Measurements from ENCODE around the gene CEACAM16. TPM values are rescaled to one million over a fixed set of nuclear protein-coding genes. Genes with fewer than 3 reads are reported as not detected.

CEACAM16 gene
- total and polyA plus RNA-seq, 10 of the 15 experiments (the other 5 are each of a cell fraction or from before 2014, with no cell fraction given), result not detected

DNA sequence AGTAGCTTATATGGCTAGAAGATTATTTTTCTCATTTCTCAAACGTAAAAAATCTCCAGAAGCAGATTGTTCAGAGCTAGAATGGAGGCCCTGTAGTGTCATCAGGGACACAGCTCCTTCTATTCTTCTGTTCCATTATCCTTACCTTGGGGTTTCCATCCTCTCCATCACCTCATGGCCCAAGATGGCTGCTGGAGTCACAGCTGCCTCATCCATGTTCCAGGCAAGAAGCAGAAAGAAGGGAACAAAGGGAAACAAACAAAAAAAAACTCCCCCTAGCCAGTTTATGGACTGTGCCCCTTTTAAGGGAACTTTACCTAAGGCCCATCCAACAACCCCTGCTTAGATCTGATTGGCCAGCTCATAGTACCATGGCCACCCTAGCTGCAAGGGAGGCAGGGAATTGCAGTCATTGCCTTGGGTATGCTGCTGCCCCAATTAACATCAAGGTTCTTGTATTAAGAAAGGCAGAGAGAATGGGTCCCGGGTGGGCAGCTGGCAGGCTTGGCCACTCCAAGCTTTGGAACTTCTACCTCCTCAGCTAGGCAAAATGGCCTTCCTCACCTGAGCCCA lies 15.7 kb downstream of the CEACAM16 start (continued):
- TF ChIP-seq SREBF2 (IDR thresholded peaks at IDR 0.05; ENCODE audit: low read length) (no peak), IKZF1 (conservative IDR thresholded peaks at IDR 0.05) (no peak)
- TF ChIP-seq, protein P1, sequence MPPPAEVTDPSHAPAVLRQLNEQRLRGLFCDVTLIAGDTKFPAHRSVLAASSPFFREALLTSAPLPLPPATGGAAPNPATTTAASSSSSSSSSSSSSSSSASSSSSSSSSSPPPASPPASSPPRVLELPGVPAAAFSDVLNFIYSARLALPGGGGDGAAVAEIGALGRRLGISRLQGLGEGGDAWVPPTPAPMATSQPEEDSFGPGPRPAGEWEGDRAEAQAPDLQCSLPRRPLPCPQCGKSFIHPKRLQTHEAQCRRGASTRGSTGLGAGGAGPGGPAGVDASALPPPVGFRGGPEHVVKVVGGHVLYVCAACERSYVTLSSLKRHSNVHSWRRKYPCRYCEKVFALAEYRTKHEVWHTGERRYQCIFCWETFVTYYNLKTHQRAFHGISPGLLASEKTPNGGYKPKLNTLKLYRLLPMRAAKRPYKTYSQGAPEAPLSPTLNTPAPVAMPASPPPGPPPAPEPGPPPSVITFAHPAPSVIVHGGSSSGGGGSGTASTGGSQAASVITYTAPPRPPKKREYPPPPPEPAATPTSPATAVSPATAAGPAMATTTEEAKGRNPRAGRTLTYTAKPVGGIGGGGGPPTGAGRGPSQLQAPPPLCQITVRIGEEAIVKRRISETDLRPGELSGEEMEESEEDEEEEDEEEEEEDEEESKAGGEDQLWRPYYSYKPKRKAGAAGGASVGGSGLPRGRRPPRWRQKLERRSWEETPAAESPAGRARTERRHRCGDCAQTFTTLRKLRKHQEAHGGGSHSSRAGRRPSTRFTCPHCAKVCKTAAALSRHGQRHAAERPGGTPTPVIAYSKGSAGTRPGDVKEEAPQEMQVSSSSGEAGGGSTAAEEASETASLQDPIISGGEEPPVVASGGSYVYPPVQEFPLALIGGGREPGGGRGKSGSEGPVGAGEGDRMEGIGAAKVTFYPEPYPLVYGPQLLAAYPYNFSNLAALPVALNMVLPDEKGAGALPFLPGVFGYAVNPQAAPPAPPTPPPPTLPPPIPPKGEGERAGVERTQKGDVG (CRISPR knock-in tag; IDR thresholded peaks at IDR 0.05), result no peak

DNA sequence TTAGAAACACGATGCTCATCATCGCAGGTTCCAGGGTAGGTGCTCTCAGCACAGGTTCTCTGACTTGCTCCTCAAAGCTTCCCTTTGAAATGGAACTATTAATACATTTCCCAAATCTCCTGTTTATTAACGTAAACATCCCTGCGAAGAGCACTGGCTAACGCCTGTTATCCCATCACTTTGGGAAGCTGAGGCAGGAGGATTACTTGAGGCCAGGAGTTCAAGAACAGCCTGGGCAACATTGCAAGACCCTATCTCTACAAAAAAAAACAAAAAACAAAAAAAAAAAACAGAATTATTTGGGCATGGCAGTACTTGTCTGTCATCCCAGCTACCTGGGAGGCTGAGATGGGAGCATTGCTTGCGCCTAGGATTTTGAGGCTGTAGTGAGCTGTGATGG lies 18.7 kb downstream of the CEACAM16 start:
- Histone ChIP-seq H2AFZ (ENCODE audit: control insufficient read depth, low read depth, low read length) (no peak overlapping the region), H3K4me2 (ENCODE audit: control insufficient read depth, insufficient read depth) (no peak overlapping the region), H3K4me1 (ENCODE audit: control insufficient read depth, insufficient read depth, low read length) (peaks cover 28% of the 10 kb centered on the region), H3K9ac (ENCODE audit: control insufficient read depth, insufficient read depth, low read length) (no peak overlapping the region), H3K36me3 (ENCODE audit: control insufficient read depth in 2 of 2, insufficient read depth in 2 of 2, low read length in 1 of 2) (no peaks in the 10 kb centered on the region), H3K79me2 (ENCODE audit: control insufficient read depth, insufficient read depth, low read length) (no peaks in the 10 kb centered on the region), H3K27me3 (replicated peaks in 1 of 2; ENCODE audit: control insufficient read depth in 2 of 2, insufficient read depth in 2 of 2, low read length in 1 of 2) (no peaks in the 10 kb centered on the region), H4K20me1 (ENCODE audit: control insufficient read depth, insufficient read depth) (no peaks in the 10 kb centered on the region), H3K4me3 (no peak overlapping the region), H3K9me3 (replicated peaks; ENCODE audit: control insufficient read depth, insufficient read depth, low read length) (peaks cover 10% of the 10 kb centered on the region; the same call in 2 of the 3 replicates), H3K27ac (ENCODE audit: control insufficient read depth, insufficient read depth) (no peak overlapping the region)
- in situ Hi-C loops (cut with MboI) (no loop called here), intact Hi-C loops (cut with micrococcal nuclease; ENCODE audit: unreplicated experiment) (no loop called here)
- no TSS peak for BruUV-seq (replicated peaks)
- ATAC-seq (no peak), DNase-seq (ENCODE audit: low read depth, low spot score) (no peak), FAIRE-seq (no peak)
- POLR2A ChIA-PET, result no interaction called here
- SMC1A ChIA-PET (ENCODE audit: uncharacterized antibody, unreplicated experiment), result interaction anchor here (0.7 to 1.5 kb wide), 2 partner anchors 11 to 53 kb away, joined by 3 to 5 read pairs; no protein-coding TSS in a partner anchor
- CTCF ChIA-PET, result interaction anchor here (0.6 to 16.8 kb wide), 5 partner anchors 26 to 55 kb away, joined by 3 to 513 read pairs (median 3); partner anchors contain the start of gene CEACAM19
- 93% methylated on average over 6 of the region's 6 CpGs for WGBS (ENCODE audit: insufficient coverage, insufficient replicate concordance, low lambda C conversion rate, missing lambda C conversion rate)
- RAD21 ChIA-PET (ENCODE audit: unreplicated experiment), result interaction anchor here (0.7 to 1.3 kb wide), 3 partner anchors 22 to 63 kb away, joined by 3 read pairs; no protein-coding TSS in a partner anchor
- TF ChIP-seq TCF7 (IDR thresholded peaks at IDR 0.05; ENCODE audit: borderline replicate concordance), result no peak
- TF ChIP-seq, protein P2, sequence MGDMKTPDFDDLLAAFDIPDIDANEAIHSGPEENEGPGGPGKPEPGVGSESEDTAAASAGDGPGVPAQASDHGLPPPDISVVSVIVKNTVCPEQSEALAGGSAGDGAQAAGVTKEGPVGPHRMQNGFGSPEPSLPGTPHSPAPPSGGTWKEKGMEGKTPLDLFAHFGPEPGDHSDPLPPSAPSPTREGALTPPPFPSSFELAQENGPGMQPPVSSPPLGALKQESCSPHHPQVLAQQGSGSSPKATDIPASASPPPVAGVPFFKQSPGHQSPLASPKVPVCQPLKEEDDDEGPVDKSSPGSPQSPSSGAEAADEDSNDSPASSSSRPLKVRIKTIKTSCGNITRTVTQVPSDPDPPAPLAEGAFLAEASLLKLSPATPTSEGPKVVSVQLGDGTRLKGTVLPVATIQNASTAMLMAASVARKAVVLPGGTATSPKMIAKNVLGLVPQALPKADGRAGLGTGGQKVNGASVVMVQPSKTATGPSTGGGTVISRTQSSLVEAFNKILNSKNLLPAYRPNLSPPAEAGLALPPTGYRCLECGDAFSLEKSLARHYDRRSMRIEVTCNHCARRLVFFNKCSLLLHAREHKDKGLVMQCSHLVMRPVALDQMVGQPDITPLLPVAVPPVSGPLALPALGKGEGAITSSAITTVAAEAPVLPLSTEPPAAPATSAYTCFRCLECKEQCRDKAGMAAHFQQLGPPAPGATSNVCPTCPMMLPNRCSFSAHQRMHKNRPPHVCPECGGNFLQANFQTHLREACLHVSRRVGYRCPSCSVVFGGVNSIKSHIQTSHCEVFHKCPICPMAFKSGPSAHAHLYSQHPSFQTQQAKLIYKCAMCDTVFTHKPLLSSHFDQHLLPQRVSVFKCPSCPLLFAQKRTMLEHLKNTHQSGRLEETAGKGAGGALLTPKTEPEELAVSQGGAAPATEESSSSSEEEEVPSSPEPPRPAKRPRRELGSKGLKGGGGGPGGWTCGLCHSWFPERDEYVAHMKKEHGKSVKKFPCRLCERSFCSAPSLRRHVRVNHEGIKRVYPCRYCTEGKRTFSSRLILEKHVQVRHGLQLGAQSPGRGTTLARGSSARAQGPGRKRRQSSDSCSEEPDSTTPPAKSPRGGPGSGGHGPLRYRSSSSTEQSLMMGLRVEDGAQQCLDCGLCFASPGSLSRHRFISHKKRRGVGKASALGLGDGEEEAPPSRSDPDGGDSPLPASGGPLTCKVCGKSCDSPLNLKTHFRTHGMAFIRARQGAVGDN (IDR thresholded peaks at IDR 0.05), result no peak
- TF ChIP-seq, protein P3, sequence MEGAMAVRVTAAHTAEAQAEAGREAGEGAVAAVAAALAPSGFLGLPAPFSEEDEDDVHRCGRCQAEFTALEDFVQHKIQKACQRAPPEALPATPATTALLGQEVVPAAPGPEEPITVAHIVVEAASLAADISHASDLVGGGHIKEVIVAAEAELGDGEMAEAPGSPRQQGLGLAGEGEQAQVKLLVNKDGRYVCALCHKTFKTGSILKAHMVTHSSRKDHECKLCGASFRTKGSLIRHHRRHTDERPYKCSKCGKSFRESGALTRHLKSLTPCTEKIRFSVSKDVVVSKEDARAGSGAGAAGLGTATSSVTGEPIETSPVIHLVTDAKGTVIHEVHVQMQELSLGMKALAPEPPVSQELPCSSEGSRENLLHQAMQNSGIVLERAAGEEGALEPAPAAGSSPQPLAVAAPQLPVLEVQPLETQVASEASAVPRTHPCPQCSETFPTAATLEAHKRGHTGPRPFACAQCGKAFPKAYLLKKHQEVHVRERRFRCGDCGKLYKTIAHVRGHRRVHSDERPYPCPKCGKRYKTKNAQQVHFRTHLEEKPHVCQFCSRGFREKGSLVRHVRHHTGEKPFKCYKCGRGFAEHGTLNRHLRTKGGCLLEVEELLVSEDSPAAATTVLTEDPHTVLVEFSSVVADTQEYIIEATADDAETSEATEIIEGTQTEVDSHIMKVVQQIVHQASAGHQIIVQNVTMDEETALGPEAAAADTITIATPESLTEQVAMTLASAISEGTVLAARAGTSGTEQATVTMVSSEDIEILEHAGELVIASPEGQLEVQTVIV (IDR thresholded peaks at IDR 0.05; ENCODE audit: borderline replicate concordance, partially characterized antibody), result no peak
- no peak for TF ChIP-seq TARDBP (IDR thresholded peaks at IDR 0.05; ENCODE audit: borderline replicate concordance)

Measured in GM12878 (cell line).